GM23338 (cell line): ENCODE results near the gene INS. TPM values are rescaled to one million over a fixed set of nuclear protein-coding genes. Genes with fewer than 3 reads are reported as not detected.

Source experiments
- ATAC-seq: fragments of 200-7000 bp; cut with Tn5 transposase; 3 replicates; pipeline ENCODE4 v1.9.1; 2020
- DNase-seq: peaks from one replicate; pipeline ENCODE4 v3.0.0-alpha.2; 2015; ENCODE audit warnings: low spot score
- H2AFZ ChIP-seq: fragments of 200-600 bp; sonication (generic); 2 replicates; pipeline ENCODE4 v1.8.0; 2016; ENCODE audit warnings: antibody characterized with exemption, mild to moderate bottlenecking, moderate library complexity
- H3F3A ChIP-seq: fragments of 200-600 bp; sonication (generic); replicated peaks from 2 replicates; pipeline ENCODE4 v1.8.0; 2017; ENCODE audit warnings: antibody characterized with exemption, mixed run types, low read depth
- H3K27ac ChIP-seq: fragments of 200-600 bp; sonication (generic); 2 replicates; pipeline ENCODE4 v1.6.1; 2016; ENCODE audit warnings: low read depth
- H3K27me3 ChIP-seq: fragments of 200-600 bp; sonication (generic); 2 replicates; pipeline ENCODE4 v1.8.0; 2016; ENCODE audit warnings: mild to moderate bottlenecking, mixed run types, moderate library complexity; ENCODE audit not compliant: insufficient read depth
- H3K36me3 ChIP-seq: fragments of 200-600 bp; sonication (generic); 2 replicates; pipeline ENCODE4 v1.8.0; 2016; ENCODE audit warnings: mild to moderate bottlenecking; ENCODE audit not compliant: insufficient read depth
- H3K4me1 ChIP-seq: fragments of 200-600 bp; sonication (generic); 2 replicates; pipeline ENCODE4 v1.8.0; 2016; ENCODE audit warnings: mild to moderate bottlenecking, moderate library complexity; ENCODE audit not compliant: insufficient read depth
- H3K4me2 ChIP-seq: fragments of 200-600 bp; sonication (generic); 2 replicates; pipeline ENCODE4 v1.7.1; 2017; ENCODE audit warnings: mixed run types
- H3K4me3 ChIP-seq: fragments of 200-600 bp; sonication (generic); 2 replicates; pipeline ENCODE4 v1.6.1; 2016; ENCODE audit warnings: mixed run types
- H3K79me2 ChIP-seq: fragments of 200-600 bp; sonication (generic); replicated peaks from 2 replicates; pipeline ENCODE4 v1.8.0; 2017; ENCODE audit warnings: mild to moderate bottlenecking; ENCODE audit not compliant: insufficient read depth
- H3K9me2 ChIP-seq: fragments of 200-600 bp; sonication (generic); 2 replicates; pipeline ENCODE4 v1.8.0; 2017; ENCODE audit not compliant: insufficient read depth
- H4K20me1 ChIP-seq: fragments of 200-600 bp; sonication (generic); replicated peaks from 2 replicates; pipeline ENCODE4 v1.8.0; 2017; ENCODE audit warnings: mild to moderate bottlenecking; ENCODE audit not compliant: insufficient read depth
- H3K27ac Mint-ChIP-seq: 2 replicates; pipeline ENCODE4 v1.8.0; 2020; ENCODE audit warnings: inconsistent platforms, mild to moderate bottlenecking, moderate library complexity, mixed read lengths
- H3K27me3 Mint-ChIP-seq: 3 replicates; pipeline ENCODE4 v1.8.0; 2022; ENCODE audit warnings: low read depth, mild to moderate bottlenecking, moderate library complexity, mixed read lengths, inconsistent platforms; ENCODE audit not compliant: insufficient read depth, poor library complexity
- H3K36me3 Mint-ChIP-seq: 3 replicates; pipeline ENCODE4 v1.8.0; 2021; ENCODE audit warnings: low read depth, mild to moderate bottlenecking, inconsistent platforms, moderate library complexity, mixed read lengths
- H3K4me1 Mint-ChIP-seq: 3 replicates; pipeline ENCODE4 v1.8.0; 2020; ENCODE audit warnings: mild to moderate bottlenecking, inconsistent platforms, mixed read lengths
- H3K4me3 Mint-ChIP-seq: 3 replicates; pipeline ENCODE4 v1.8.0; 2021; ENCODE audit warnings: moderate library complexity, mild to moderate bottlenecking, inconsistent platforms, mixed read lengths
- H3K9me3 Mint-ChIP-seq: 3 replicates; pipeline ENCODE4 v1.8.0; 2020; ENCODE audit warnings: moderate library complexity, mild to moderate bottlenecking, inconsistent platforms, mixed read lengths
- CREB1 ChIP-seq: fragments of 250-450 bp; sonication (Bioruptor Pico); IDR thresholded peaks from 2 replicates; pipeline ENCODE4 v1.5.0; 2020; ENCODE audit warnings: low read depth, mild to moderate bottlenecking, moderate library complexity
- EZH2 ChIP-seq: fragments of 200-600 bp; sonication (generic); IDR thresholded peaks from one replicate; pipeline ENCODE4 v1.8.0; 2017; ENCODE audit warnings: antibody characterized with exemption, mild to moderate bottlenecking, low read depth; ENCODE audit not compliant: unreplicated experiment
- EZH2phosphoT487 ChIP-seq: fragments of 200-600 bp; sonication (generic); IDR thresholded peaks from one replicate; pipeline ENCODE4 v1.8.1; 2018; ENCODE audit warnings: antibody characterized with exemption; ENCODE audit not compliant: unreplicated experiment
- JUNB ChIP-seq: IDR thresholded peaks from one replicate; pipeline ENCODE4 v1.6.1; 2016; ENCODE audit warnings: antibody characterized with exemption; ENCODE audit not compliant: unreplicated experiment
- NANOG ChIP-seq: IDR thresholded peaks from 2 replicates; pipeline ENCODE4 v1.6.1; 2016; ENCODE audit warnings: antibody characterized with exemption, borderline replicate concordance
- POLR2AphosphoS5 ChIP-seq: IDR thresholded peaks from 2 replicates; pipeline ENCODE4 v1.6.1; 2016; ENCODE audit warnings: antibody characterized with exemption, low read depth
- STAT1 ChIP-seq: IDR thresholded peaks from one replicate; pipeline ENCODE4 v1.6.1; 2016; ENCODE audit warnings: antibody characterized with exemption; ENCODE audit not compliant: unreplicated experiment
- ZNF114 ChIP-seq: fragments of 250-450 bp; sonication (Bioruptor Pico); IDR thresholded peaks from 2 replicates; pipeline ENCODE4 v1.5.0; 2020; ENCODE audit warnings: mild to moderate bottlenecking, moderate library complexity
- ZNF331 ChIP-seq: fragments of 250-450 bp; sonication (Bioruptor Pico); IDR thresholded peaks from 2 replicates; pipeline ENCODE4 v1.5.0; 2020; ENCODE audit warnings: low read depth, mild to moderate bottlenecking, moderate library complexity
- polyA plus RNA-seq: library from polyadenylated mRNA; unstranded; fragments of >200 nt; fragmentation: Nextera tagmentation; extraction: Ambion mirVana; gene quantifications from 2 replicates; pipeline ENCODE4 v1.2.1, GENCODE V29; 2016
- total RNA-seq: library from RNA; depleted of rRNA; stranded (reverse); fragments of >200 nt; shearing (Covaris generic); gene quantifications from 2 replicates; pipeline ENCODE4 v1.2.3, GENCODE V29; 2014
- TF ChIP-seq, protein P1 (sequence below), 2 experiments: fragments of 200-600 bp in 1 of 2; sonication (generic) in 1 of 2; conservative IDR thresholded peaks; 2 replicates each; pipeline versions ENCODE4 v1.5.1 to v1.6.1; 2016 to 2017; ENCODE audit warnings: antibody characterized with exemption in 2 of 2, low read depth in 2 of 2, mild to moderate bottlenecking in 2 of 2, moderate library complexity in 1 of 2
- TF ChIP-seq, protein P2 (sequence below): IDR thresholded peaks from one replicate; pipeline ENCODE4 v1.6.1; 2018; ENCODE audit warnings: antibody characterized with exemption; ENCODE audit not compliant: unreplicated experiment
- TF ChIP-seq, protein P3 (sequence below): fragments of 250-450 bp; sonication (Bioruptor Pico); IDR thresholded peaks from 2 replicates; pipeline ENCODE4 v1.5.0; 2020; ENCODE audit warnings: mild to moderate bottlenecking, moderate library complexity
- TF ChIP-seq, protein P4 (sequence below): IDR thresholded peaks from 2 replicates; pipeline ENCODE4 v1.6.1; 2016; ENCODE audit warnings: antibody characterized with exemption

INS gene
- total and polyA plus RNA-seq, 2 experiments from 2014 or later, result not detected

DNA sequence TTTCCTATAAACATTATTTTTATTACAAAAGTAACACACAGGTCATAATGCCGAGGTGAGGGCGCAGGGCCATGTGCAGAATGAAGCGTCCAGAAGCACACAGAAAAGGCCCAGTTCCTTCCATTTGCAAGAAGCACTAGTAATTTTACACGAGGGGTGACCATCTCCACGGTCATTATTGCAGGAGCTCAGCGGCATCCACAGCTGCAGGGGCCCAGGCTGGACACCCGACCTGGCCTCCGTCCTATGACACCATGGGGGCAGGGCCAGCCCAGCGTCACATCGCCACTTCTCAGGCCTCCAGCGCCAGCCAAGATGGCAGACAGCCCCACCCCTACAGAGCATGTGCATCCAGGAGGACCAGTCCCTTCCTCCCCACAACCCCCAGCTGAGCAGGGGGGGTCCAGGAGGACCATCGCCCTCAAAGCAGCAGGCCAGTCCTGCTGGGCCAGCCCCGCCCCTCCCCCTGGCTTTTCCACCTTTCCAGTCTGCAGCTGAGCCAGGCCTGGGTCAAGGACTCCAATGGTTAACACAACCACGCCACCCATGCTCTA, 25.3 kb downstream of the INS start:
- H3K9me3 Mint-ChIP-seq, result no peaks in the 10 kb centered on the region
- Histone ChIP-seq H3K4me1 (peaks cover 3% of the 10 kb centered on the region; the same call in 1 of the 2 replicates), H3K79me2 (no peaks in the 10 kb centered on the region), H3K4me2 (no peak overlapping the region), H3F3A (no peaks in the 10 kb centered on the region), H3K9me2 (no peaks in the 10 kb centered on the region), H3K27me3 (peaks cover 52% of the 10 kb centered on the region), H3K4me3 (no peak overlapping the region), H4K20me1 (no peaks in the 10 kb centered on the region), H2AFZ (no peak overlapping the region), H3K27ac (no peak overlapping the region), H3K36me3 (no peaks in the 10 kb centered on the region)
- no peak for ATAC-seq
- no peaks in the 10 kb centered on the region for H3K36me3 Mint-ChIP-seq
- DNase-seq, result no peak
- H3K4me1 Mint-ChIP-seq, result peaks cover 9% of the 10 kb centered on the region; the same call in 2 of the 3 replicates
- no peak overlapping the region for H3K27ac Mint-ChIP-seq
- TF ChIP-seq NANOG, result no peak
- TF ChIP-seq, protein P1, sequence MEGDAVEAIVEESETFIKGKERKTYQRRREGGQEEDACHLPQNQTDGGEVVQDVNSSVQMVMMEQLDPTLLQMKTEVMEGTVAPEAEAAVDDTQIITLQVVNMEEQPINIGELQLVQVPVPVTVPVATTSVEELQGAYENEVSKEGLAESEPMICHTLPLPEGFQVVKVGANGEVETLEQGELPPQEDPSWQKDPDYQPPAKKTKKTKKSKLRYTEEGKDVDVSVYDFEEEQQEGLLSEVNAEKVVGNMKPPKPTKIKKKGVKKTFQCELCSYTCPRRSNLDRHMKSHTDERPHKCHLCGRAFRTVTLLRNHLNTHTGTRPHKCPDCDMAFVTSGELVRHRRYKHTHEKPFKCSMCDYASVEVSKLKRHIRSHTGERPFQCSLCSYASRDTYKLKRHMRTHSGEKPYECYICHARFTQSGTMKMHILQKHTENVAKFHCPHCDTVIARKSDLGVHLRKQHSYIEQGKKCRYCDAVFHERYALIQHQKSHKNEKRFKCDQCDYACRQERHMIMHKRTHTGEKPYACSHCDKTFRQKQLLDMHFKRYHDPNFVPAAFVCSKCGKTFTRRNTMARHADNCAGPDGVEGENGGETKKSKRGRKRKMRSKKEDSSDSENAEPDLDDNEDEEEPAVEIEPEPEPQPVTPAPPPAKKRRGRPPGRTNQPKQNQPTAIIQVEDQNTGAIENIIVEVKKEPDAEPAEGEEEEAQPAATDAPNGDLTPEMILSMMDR (conservative IDR thresholded peaks at IDR 0.05; ENCODE audit: low read depth in 2 of 2), result no peak
- no peak for TF ChIP-seq JUNB
- TF ChIP-seq, protein P2, sequence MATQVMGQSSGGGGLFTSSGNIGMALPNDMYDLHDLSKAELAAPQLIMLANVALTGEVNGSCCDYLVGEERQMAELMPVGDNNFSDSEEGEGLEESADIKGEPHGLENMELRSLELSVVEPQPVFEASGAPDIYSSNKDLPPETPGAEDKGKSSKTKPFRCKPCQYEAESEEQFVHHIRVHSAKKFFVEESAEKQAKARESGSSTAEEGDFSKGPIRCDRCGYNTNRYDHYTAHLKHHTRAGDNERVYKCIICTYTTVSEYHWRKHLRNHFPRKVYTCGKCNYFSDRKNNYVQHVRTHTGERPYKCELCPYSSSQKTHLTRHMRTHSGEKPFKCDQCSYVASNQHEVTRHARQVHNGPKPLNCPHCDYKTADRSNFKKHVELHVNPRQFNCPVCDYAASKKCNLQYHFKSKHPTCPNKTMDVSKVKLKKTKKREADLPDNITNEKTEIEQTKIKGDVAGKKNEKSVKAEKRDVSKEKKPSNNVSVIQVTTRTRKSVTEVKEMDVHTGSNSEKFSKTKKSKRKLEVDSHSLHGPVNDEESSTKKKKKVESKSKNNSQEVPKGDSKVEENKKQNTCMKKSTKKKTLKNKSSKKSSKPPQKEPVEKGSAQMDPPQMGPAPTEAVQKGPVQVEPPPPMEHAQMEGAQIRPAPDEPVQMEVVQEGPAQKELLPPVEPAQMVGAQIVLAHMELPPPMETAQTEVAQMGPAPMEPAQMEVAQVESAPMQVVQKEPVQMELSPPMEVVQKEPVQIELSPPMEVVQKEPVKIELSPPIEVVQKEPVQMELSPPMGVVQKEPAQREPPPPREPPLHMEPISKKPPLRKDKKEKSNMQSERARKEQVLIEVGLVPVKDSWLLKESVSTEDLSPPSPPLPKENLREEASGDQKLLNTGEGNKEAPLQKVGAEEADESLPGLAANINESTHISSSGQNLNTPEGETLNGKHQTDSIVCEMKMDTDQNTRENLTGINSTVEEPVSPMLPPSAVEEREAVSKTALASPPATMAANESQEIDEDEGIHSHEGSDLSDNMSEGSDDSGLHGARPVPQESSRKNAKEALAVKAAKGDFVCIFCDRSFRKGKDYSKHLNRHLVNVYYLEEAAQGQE, result no peak
- TF ChIP-seq ZNF114, result no peak
- no peak for TF ChIP-seq CREB1 (CRISPR knock-in tag)
- no peak for TF ChIP-seq STAT1
- TF ChIP-seq, protein P3, sequence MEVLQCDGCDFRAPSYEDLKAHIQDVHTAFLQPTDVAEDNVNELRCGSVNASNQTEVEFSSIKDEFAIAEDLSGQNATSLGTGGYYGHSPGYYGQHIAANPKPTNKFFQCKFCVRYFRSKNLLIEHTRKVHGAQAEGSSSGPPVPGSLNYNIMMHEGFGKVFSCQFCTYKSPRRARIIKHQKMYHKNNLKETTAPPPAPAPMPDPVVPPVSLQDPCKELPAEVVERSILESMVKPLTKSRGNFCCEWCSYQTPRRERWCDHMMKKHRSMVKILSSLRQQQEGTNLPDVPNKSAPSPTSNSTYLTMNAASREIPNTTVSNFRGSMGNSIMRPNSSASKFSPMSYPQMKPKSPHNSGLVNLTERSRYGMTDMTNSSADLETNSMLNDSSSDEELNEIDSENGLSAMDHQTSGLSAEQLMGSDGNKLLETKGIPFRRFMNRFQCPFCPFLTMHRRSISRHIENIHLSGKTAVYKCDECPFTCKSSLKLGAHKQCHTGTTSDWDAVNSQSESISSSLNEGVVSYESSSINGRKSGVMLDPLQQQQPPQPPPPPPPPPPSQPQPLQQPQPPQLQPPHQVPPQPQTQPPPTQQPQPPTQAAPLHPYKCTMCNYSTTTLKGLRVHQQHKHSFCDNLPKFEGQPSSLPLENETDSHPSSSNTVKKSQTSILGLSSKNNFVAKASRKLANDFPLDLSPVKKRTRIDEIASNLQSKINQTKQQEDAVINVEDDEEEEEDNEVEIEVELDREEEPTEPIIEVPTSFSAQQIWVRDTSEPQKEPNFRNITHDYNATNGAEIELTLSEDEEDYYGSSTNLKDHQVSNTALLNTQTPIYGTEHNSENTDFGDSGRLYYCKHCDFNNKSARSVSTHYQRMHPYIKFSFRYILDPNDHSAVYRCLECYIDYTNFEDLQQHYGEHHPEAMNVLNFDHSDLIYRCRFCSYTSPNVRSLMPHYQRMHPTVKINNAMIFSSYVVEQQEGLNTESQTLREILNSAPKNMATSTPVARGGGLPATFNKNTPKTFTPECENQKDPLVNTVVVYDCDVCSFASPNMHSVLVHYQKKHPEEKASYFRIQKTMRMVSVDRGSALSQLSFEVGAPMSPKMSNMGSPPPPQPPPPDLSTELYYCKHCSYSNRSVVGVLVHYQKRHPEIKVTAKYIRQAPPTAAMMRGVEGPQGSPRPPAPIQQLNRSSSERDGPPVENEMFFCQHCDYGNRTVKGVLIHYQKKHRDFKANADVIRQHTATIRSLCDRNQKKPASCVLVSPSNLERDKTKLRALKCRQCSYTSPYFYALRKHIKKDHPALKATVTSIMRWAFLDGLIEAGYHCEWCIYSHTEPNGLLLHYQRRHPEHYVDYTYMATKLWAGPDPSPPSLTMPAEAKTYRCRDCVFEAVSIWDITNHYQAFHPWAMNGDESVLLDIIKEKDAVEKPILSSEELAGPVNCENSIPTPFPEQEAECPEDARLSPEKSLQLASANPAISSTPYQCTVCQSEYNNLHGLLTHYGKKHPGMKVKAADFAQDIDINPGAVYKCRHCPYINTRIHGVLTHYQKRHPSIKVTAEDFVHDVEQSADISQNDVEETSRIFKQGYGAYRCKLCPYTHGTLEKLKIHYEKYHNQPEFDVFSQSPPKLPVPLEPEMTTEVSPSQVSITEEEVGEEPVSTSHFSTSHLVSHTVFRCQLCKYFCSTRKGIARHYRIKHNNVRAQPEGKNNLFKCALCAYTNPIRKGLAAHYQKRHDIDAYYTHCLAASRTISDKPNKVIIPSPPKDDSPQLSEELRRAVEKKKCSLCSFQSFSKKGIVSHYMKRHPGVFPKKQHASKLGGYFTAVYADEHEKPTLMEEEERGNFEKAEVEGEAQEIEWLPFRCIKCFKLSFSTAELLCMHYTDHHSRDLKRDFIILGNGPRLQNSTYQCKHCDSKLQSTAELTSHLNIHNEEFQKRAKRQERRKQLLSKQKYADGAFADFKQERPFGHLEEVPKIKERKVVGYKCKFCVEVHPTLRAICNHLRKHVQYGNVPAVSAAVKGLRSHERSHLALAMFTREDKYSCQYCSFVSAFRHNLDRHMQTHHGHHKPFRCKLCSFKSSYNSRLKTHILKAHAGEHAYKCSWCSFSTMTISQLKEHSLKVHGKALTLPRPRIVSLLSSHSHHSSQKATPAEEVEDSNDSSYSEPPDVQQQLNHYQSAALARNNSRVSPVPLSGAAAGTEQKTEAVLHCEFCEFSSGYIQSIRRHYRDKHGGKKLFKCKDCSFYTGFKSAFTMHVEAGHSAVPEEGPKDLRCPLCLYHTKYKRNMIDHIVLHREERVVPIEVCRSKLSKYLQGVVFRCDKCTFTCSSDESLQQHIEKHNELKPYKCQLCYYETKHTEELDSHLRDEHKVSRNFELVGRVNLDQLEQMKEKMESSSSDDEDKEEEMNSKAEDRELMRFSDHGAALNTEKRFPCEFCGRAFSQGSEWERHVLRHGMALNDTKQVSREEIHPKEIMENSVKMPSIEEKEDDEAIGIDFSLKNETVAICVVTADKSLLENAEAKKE (CRISPR knock-in tag), result no peak
- TF ChIP-seq, protein P4, sequence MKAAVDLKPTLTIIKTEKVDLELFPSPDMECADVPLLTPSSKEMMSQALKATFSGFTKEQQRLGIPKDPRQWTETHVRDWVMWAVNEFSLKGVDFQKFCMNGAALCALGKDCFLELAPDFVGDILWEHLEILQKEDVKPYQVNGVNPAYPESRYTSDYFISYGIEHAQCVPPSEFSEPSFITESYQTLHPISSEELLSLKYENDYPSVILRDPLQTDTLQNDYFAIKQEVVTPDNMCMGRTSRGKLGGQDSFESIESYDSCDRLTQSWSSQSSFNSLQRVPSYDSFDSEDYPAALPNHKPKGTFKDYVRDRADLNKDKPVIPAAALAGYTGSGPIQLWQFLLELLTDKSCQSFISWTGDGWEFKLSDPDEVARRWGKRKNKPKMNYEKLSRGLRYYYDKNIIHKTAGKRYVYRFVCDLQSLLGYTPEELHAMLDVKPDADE, result no peak
- no peak for TF ChIP-seq EZH2
- no peak for TF ChIP-seq POLR2AphosphoS5
- no peak for TF ChIP-seq ZNF331 (CRISPR knock-in tag)
- no peak for TF ChIP-seq EZH2phosphoT487
- no peak overlapping the region; the same call in 2 of the 3 replicates for H3K4me3 Mint-ChIP-seq
- peaks cover 65% of the 10 kb centered on the region for H3K27me3 Mint-ChIP-seq
